ENCODE data around the gene SPINK8.
"Not testable (repeated sequence)": the region's sequence is repeated elsewhere in the genome, so short reads cannot be mapped to it uniquely, and the experiment has no call there.

Gene SPINK8

DNA sequence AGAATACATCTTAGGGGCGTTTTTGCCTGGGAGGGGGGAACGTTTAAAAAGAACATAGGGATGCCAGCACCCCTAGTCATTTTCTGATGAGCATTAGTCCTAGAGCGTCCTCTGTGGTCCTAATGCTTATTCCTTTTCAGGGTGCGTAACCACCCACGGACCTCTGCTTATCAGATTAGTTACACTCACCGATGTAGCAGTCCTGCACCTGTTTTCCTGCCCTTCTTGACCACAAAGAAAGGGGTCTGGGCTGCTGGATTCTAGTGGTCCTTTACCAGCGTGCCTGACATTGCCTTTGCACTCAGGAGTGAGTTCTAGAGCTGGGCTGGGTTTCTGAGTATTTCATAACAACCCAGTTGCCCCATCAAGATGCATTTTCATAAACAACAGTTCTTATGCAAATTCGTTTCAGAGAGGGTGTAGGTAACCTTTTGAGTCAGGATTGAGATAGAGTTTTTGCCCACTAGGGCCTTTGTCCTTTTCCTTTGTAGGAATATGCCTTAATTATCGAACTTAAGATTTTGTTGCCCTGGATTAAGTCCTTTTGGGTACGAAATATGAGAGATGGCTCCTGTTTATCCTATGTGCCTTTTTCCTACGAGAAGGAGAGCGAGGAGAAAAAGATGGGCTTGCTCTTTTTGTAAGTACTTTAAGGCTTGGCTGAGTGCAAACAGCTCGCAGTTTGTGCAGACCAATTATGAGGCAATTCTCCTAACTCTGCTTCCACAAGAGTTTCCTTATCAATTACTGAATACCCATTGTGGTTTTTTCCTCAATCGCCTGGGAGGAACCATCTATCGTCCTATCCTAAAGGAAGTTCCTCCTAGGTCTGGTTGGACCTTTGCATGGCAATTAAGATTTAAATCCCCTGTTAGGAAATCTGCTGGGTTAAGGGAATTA, at the start of gene SPINK8:
Gene SPINK8, minus strand, starts transcription at position 316 of the 900 bp plus-strand sequence. CDS start 5,320 bp downstream, outside the sequence.
- H3K9me3 ChIP-seq (ENCODE audit: control insufficient read depth, insufficient read depth, low read length); H3K4me3 ChIP-seq (ENCODE audit: low read depth, low read length); H3K36me3 ChIP-seq (ENCODE audit: control insufficient read depth, insufficient read depth, low read length); H3K27me3 ChIP-seq (ENCODE audit: control insufficient read depth, insufficient read depth, low read length); H3K27ac ChIP-seq (ENCODE audit: low read depth, low read length); H3K4me1 ChIP-seq (ENCODE audit: control insufficient read depth, insufficient read depth, low read length); H3K9ac ChIP-seq (ENCODE audit: low read depth, low read length): not testable (repeated sequence)

DNA sequence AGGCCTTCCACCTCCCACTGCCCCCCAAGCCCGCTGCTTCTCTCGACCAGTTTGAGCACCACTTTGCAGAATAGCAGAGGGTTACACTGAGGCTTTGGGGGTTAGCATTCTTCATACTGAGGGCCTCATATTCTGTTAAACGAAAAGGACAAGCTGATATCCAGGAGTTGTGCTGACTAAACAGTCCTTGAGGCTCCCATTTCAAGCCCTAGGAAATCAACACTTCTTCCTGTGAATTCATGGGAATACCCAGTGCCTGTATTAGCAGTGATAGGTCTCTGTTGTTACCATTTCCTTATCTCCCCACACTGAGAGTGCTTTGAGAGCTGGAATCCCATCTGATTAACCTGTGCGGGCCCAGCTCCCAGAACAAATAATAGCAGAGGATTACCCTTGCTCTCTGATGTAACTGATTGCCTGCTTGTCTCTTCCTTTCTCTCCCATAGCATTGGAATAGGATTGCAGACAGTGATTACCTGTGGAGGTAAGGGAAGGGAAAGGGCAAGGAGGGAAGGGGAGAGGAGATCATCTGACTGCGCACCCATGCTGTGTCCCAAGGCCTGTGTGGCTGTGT, 39.5 kb upstream of the SPINK8 start:
- H3K9me3 ChIP-seq (ENCODE audit: control insufficient read depth, insufficient read depth, low read length) = no peaks in the 10 kb centered on the region
- no peaks in the 10 kb centered on the region for H3K27me3 ChIP-seq (ENCODE audit: control insufficient read depth, insufficient read depth, low read length)
- H3K9ac ChIP-seq (ENCODE audit: low read depth, low read length) = no peak overlapping the region
- peak overlapping the region; percentile 51 for H3K27ac ChIP-seq (ENCODE audit: low read depth, low read length)
- H3K4me1 ChIP-seq (ENCODE audit: control insufficient read depth, insufficient read depth, low read length) = peaks cover 19% of the 10 kb centered on the region
- H3K36me3 ChIP-seq (ENCODE audit: control insufficient read depth, insufficient read depth, low read length) = no peaks in the 10 kb centered on the region
- no peak overlapping the region for H3K4me3 ChIP-seq (ENCODE audit: low read depth, low read length)

DNA sequence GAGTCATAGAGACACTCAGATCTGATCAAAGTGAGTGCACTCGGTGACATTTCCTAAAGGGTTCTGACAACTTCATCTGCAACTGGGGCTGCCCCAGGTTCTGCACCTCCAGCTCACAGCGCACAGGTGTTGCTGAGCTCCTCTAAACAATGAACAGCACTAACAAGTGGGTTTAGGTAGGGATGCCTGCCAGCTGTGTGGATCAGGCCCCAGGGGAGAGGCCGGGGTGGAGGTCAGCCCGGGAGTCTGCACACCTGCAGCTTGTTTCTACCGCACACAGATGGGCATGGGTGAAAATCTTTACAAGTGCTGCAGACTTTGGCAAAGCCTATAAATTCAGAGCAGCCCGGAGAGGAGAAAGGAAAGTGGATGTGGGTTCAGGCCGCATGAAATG, 38.9 kb upstream of the SPINK8 start:
- Histone ChIP-seq H3K4me1 (ENCODE audit: control insufficient read depth, insufficient read depth, low read length) (peaks cover 19% of the 10 kb centered on the region), H3K36me3 (ENCODE audit: control insufficient read depth, insufficient read depth, low read length) (no peaks in the 10 kb centered on the region), H3K9ac (ENCODE audit: low read depth, low read length) (no peak overlapping the region), H3K27me3 (ENCODE audit: control insufficient read depth, insufficient read depth, low read length) (no peaks in the 10 kb centered on the region), H3K9me3 (ENCODE audit: control insufficient read depth, insufficient read depth, low read length) (no peaks in the 10 kb centered on the region), H3K27ac (ENCODE audit: low read depth, low read length) (peak overlapping the region; percentile 51), H3K4me3 (ENCODE audit: low read depth, low read length) (no peak overlapping the region)

DNA sequence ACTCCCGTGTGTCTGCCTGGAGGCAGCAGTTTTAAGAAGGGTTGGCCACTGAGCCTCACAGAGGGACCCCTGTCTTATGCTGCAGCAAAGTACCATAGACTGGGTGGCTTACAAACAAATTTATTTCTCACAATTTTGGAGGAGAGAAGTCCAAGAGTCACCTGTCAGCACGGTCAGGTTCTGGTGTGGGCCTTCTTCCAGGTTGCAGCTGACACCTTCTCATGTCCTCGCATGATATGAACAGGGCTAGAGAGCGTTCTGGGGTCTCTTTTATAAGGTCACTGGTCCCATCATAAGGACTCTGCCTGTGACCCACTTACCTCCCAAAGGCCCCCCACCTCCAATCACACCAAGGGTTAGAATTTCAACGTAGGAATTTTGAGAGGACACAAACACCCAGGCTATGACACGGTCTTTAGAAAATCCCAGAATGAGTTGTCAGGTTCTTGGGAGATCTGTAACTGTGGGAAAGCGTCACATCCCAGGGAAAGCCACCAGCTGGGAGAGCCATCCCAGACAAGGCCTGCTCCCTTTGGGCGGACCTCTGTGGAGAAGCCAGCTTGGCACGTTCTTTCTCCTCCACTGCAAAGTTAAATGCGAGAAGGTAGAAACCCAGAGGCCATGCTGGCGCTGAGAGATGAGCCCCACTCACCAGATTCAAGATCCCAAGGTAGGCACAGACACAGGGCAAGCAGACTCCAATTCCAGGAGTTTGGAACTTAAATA, 38.4 kb upstream of the SPINK8 start, which contains the start of gene FBXW12:
Gene FBXW12, plus strand, starts transcription at position 569 of the 726 bp plus-strand sequence. CDS start 549 bp downstream, outside the sequence.
- Histone ChIP-seq H3K9me3 (ENCODE audit: control insufficient read depth, insufficient read depth, low read length) (no peaks in the 10 kb centered on the region), H3K36me3 (ENCODE audit: control insufficient read depth, insufficient read depth, low read length) (no peaks in the 10 kb centered on the region), H3K4me3 (ENCODE audit: low read depth, low read length) (no peak within 1 kb of the TSS), H3K9ac (ENCODE audit: low read depth, low read length) (no peak within 1 kb of the TSS), H3K4me1 (ENCODE audit: control insufficient read depth, insufficient read depth, low read length) (peaks cover 19% of the 10 kb centered on the region), H3K27me3 (ENCODE audit: control insufficient read depth, insufficient read depth, low read length) (no peaks in the 10 kb centered on the region), H3K27ac (ENCODE audit: low read depth, low read length) (peak within 1 kb of the TSS; percentile 51)

DNA sequence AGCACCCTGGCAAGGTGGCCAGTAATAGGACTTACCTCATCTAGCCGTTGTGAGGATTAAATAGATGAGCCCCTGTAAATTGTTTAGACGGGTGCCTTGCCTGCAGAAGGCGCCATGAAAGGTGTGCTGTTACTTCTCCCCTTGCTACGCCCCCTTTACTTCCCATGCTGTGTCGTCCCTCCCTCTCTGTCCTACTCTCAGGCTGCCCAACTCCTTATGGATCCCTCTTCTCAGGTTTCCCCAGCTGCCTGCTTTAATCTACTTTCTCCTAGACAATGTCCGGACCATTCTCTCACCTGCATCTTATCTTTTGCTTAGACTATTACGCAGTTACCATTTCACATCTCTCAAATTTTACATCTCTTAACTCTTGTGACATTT, 36.9 kb upstream of the SPINK8 start:
- Histone ChIP-seq H3K9ac (ENCODE audit: low read depth, low read length) (no peak overlapping the region), H3K4me1 (ENCODE audit: control insufficient read depth, insufficient read depth, low read length) (peaks cover 19% of the 10 kb centered on the region), H3K27me3 (ENCODE audit: control insufficient read depth, insufficient read depth, low read length) (no peaks in the 10 kb centered on the region), H3K4me3 (ENCODE audit: low read depth, low read length) (no peak overlapping the region), H3K36me3 (ENCODE audit: control insufficient read depth, insufficient read depth, low read length) (no peaks in the 10 kb centered on the region), H3K27ac (ENCODE audit: low read depth, low read length) (no peak overlapping the region), H3K9me3 (ENCODE audit: control insufficient read depth, insufficient read depth, low read length) (no peaks in the 10 kb centered on the region)

DNA sequence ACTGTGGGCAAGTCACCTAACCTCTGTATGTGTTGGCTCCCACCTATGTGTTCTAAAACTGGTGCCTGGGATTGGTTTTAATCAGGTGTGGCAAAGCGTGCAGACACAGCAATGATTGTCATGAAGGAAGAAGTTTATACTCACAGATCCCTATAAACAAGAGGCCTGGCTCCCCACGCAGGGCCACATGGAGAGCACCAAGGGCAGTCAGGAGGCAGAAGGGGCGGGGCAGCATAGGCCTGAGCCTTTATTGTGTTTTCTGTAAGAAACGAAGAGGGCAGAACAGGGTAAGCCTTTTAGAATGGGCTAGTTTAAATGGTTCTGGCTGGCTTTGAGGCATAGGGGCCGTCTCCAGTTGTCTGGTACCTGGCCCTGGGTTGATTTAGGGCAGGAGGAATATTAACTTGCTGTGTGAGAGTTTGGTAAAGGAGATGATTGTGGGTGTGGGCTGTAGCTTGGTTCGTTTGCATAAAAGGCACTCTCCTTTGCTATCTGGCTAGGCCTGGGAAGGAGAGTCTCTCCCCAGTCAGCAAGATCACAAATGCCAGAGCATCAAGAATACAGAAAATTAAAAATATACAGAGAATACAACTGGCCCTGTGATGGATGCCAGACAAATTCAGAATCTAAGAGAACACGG, 36.4 kb upstream of the SPINK8 start:
- Histone ChIP-seq H3K4me1 (ENCODE audit: control insufficient read depth, insufficient read depth, low read length) (peaks cover 19% of the 10 kb centered on the region), H3K4me3 (ENCODE audit: low read depth, low read length) (no peak overlapping the region)

DNA sequence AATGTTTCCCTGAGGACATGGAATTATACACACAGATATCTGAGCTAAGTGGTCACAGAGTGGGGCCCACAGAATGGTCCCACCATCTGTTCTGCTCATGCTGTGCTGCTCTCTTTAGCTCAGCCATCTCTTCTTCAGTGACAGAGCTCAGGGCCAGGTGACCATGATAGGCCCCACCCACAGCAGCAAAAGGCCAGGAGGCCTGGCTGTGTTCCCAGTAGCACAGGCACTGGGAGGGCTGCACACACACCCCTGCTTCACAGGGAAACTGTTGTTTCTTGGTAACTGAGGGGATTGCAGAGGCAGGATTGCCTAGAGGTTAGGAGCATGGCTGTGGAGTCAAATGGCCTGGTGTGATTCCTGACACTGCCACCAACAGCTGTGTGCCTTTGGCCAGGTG, 33.7 kb upstream of the SPINK8 start:
- H3K9ac ChIP-seq (ENCODE audit: low read depth, low read length) = no peak overlapping the region

More for the DNA sequence above, 36.4 kb upstream of the SPINK8 start:
- no peak overlapping the region for H3K9ac ChIP-seq (ENCODE audit: low read depth, low read length)
- H3K27ac ChIP-seq (ENCODE audit: low read depth, low read length) = no peak overlapping the region
- H3K9me3 ChIP-seq (ENCODE audit: control insufficient read depth, insufficient read depth, low read length) = no peaks in the 10 kb centered on the region
- no peaks in the 10 kb centered on the region for H3K36me3 ChIP-seq (ENCODE audit: control insufficient read depth, insufficient read depth, low read length)
- no peaks in the 10 kb centered on the region for H3K27me3 ChIP-seq (ENCODE audit: control insufficient read depth, insufficient read depth, low read length)

DNA sequence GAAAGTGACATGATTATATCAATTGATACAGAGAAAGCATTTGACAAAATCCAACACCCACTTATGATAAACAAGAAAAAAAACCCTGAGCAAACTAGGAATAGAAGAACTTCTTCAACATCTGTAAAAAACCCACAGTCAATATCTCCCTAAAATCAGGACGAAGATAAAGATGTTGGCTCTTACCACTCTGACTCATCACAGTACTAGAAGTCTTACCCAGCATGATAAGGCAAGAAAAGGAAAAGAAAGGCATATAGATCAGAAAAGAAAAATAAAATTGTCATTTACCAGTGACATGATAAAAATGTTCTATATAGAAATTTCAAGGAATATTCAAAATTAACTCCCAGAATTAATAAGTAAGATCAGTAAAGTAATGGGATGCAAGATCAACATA, 31.4 kb upstream of the SPINK8 start:
- no peaks in the 10 kb centered on the region for H3K27me3 ChIP-seq (ENCODE audit: control insufficient read depth, insufficient read depth, low read length)
- no peak overlapping the region for H3K4me3 ChIP-seq (ENCODE audit: low read depth, low read length)
- no peaks in the 10 kb centered on the region for H3K9me3 ChIP-seq (ENCODE audit: control insufficient read depth, insufficient read depth, low read length)
- H3K36me3 ChIP-seq (ENCODE audit: control insufficient read depth, insufficient read depth, low read length) = no peaks in the 10 kb centered on the region
- no peak overlapping the region for H3K9ac ChIP-seq (ENCODE audit: low read depth, low read length)
- H3K4me1 ChIP-seq (ENCODE audit: control insufficient read depth, insufficient read depth, low read length) = peaks cover 5% of the 10 kb centered on the region
- H3K27ac ChIP-seq (ENCODE audit: low read depth, low read length) = no peak overlapping the region

More for the DNA sequence above, 33.7 kb upstream of the SPINK8 start:
- Histone ChIP-seq H3K27me3 (ENCODE audit: control insufficient read depth, insufficient read depth, low read length) (no peaks in the 10 kb centered on the region), H3K36me3 (ENCODE audit: control insufficient read depth, insufficient read depth, low read length) (no peaks in the 10 kb centered on the region), H3K4me3 (ENCODE audit: low read depth, low read length) (no peak overlapping the region), H3K9me3 (ENCODE audit: control insufficient read depth, insufficient read depth, low read length) (no peaks in the 10 kb centered on the region), H3K27ac (ENCODE audit: low read depth, low read length) (no peak overlapping the region), H3K4me1 (ENCODE audit: control insufficient read depth, insufficient read depth, low read length) (peaks cover 13% of the 10 kb centered on the region)

DNA sequence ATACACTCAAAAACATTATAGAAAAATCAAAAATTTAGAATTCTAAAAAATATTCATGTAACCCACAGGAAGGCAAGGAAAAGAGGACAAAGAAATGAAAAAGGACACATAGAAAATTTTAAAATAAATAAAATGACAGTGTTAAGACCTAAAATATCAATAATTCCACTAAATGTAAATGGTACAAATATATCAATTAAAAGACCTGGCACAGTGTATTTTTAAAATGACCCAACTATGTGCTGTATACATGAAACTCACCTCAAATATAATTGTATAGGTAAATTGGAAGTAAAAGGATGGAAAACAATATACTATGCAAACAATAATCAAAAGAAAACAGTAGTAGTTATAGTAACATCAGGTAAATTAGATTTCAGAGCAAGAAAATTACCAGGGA, 28.5 kb upstream of the SPINK8 start:
- no peak overlapping the region for H3K27ac ChIP-seq (ENCODE audit: low read depth, low read length)
- H3K4me1 ChIP-seq (ENCODE audit: control insufficient read depth, insufficient read depth, low read length) = no peaks in the 10 kb centered on the region
- no peak overlapping the region for H3K4me3 ChIP-seq (ENCODE audit: low read depth, low read length)
- H3K27me3 ChIP-seq (ENCODE audit: control insufficient read depth, insufficient read depth, low read length) = no peaks in the 10 kb centered on the region
- H3K36me3 ChIP-seq (ENCODE audit: control insufficient read depth, insufficient read depth, low read length) = no peaks in the 10 kb centered on the region
- H3K9ac ChIP-seq (ENCODE audit: low read depth, low read length) = no peak overlapping the region
- no peaks in the 10 kb centered on the region for H3K9me3 ChIP-seq (ENCODE audit: control insufficient read depth, insufficient read depth, low read length)

DNA sequence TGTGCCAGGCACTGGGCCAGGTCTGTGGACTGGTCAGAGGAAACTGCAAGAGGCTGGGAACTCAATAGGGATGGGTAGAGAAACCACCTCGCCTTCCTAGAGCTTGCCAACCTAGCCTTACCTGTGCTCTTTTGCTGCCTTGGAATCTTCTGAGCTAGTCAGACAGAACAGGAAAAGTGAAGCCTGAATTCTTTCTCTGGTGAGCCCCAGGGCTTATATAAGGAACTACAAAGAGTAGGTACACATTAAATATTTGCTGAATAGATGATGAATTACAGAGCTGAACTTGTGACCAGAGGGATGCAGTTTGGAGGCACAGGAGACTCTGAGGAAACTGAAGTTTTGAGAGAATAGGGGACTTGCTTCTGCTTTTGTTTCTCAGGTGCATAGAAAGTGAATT, 23.0 kb upstream of the SPINK8 start:
- Histone ChIP-seq H3K36me3 (ENCODE audit: control insufficient read depth, insufficient read depth, low read length) (no peaks in the 10 kb centered on the region), H3K9ac (ENCODE audit: low read depth, low read length) (no peak overlapping the region), H3K27me3 (ENCODE audit: control insufficient read depth, insufficient read depth, low read length) (peaks cover 8% of the 10 kb centered on the region), H3K4me3 (ENCODE audit: low read depth, low read length) (no peak overlapping the region), H3K27ac (ENCODE audit: low read depth, low read length) (no peak overlapping the region), H3K9me3 (ENCODE audit: control insufficient read depth, insufficient read depth, low read length) (no peaks in the 10 kb centered on the region), H3K4me1 (ENCODE audit: control insufficient read depth, insufficient read depth, low read length) (no peaks in the 10 kb centered on the region)

All from HUES48 (cell line).